Tibial nerve (tissue), 3 donors: ENCODE measurements around the gene SNX30.

ENCODE experiments used
- CTCF ChIP-seq, 5 experiments: fragments of 200-600 bp in 3 of 5; fragments of 450-650 bp in 2 of 5; sonication (generic) in 3 of 5; IDR thresholded peaks; one replicate each; pipeline ENCODE4 v1.5.1; 2016 to 2019; ENCODE audit warnings: antibody characterized with exemption in 5 of 5, mild to moderate bottlenecking in 3 of 5, moderate library complexity in 2 of 5
- POLR2A ChIP-seq, 2 donors: fragments of 450-650 bp; IDR thresholded peaks; one replicate each; pipeline ENCODE4 v1.6.1; 2017; ENCODE audit warnings: antibody characterized with exemption in 2 of 2, mild to moderate bottlenecking in 2 of 2, moderate library complexity in 2 of 2

DNA sequence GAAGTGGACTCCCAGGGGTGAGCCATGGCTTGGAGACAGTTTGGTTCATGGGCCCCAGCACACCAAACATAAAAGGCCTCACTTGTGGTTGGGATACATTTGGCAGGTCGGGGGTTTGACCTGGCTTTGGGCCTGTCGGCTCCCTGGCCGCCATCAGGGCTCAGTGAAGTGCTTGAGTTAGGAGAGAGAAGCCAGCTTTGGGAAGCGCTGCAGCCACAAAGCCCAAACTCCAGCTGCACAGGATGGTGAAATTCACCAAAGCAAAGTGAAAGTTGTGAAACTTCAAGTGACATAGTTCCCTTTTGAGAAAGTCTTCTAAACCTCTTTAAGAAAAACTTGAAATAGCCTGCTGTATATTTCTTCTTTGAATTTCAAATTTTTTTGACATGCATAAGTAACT, 112.7 kb downstream of the SNX30 start:
- TF ChIP-seq CTCF (IDR thresholded peaks at IDR 0.05) (no peak), POLR2A (IDR thresholded peaks at IDR 0.05) (no peak)
